Lower lobe of right lung (tissue), 2 donors: ENCODE data around the gene C2orf92. TPM values are rescaled to one million over a fixed set of nuclear protein-coding genes. Genes with fewer than 3 reads are reported as not detected.

Experiments used
- ATAC-seq, 2 donors: fragments of 200-7000 bp; cut with Tn5 transposase; one replicate each; pipeline ENCODE4 v1.9.1; 2020 to 2022; ENCODE audit warnings: mild to moderate bottlenecking in 2 of 2, moderate library complexity in 2 of 2
- DNase-seq: peaks from one replicate; pipeline ENCODE4 v3.0.0-alpha.2; 2020
- H3K27ac ChIP-seq: fragments of 200-600 bp; one replicate; pipeline ENCODE4 v1.8.0; 2022
- H3K27me3 ChIP-seq: fragments of 200-600 bp; one replicate; pipeline ENCODE4 v1.8.0; 2022; ENCODE audit warnings: low read depth
- H3K36me3 ChIP-seq: fragments of 200-600 bp; one replicate; pipeline ENCODE4 v1.8.0; 2022; ENCODE audit warnings: mild to moderate bottlenecking
- H3K4me1 ChIP-seq: fragments of 200-600 bp; one replicate; pipeline ENCODE4 v1.8.0; 2022
- H3K4me3 ChIP-seq: fragments of 200-600 bp; one replicate; pipeline ENCODE4 v1.8.0; 2022; ENCODE audit warnings: mild to moderate bottlenecking
- H3K9me3 ChIP-seq: fragments of 200-600 bp; one replicate; pipeline ENCODE4 v1.8.0; 2022
- CTCF ChIP-seq: fragments of 200-600 bp; IDR thresholded peaks from one replicate; pipeline ENCODE4 v1.8.0; 2022; ENCODE audit warnings: antibody characterized with exemption, mild to moderate bottlenecking
- intact Hi-C: fragments of 100-400 bp; cut with DNase I; formaldehyde crosslinking; loops from one replicate; pipeline ENCODE4 v1.11.0; 2022
- total RNA-seq: library from RNA; stranded (reverse); fragmentation: NEBNext Ultra II Directional; extraction: Animal tissue kit (Norgen Biotek cat#: 25700); gene quantifications from one replicate; pipeline ENCODE4 v1.2.1, GENCODE V29; 2021
- donor health status: DM: no; HTN: yes; CAD: no; lungs with severe emphysema.

C2orf92 gene
- total RNA-seq, 1 donor from 2014 or later = 15.1 TPM

GRCh38 chr2:97654309-97654708 is 15.2 kb upstream of the C2orf92 start:
- DNase-seq (no peak), ATAC-seq (no peak)
- H3K9me3 ChIP-seq = no peaks in the 10 kb centered on the region
- H3K4me1 ChIP-seq = no peaks in the 10 kb centered on the region
- no peak overlapping the region for H3K27ac ChIP-seq
- no peak overlapping the region for H3K4me3 ChIP-seq
- intact Hi-C loops = no loop called here
- H3K36me3 ChIP-seq = peaks cover 56% of the 10 kb centered on the region
- H3K27me3 ChIP-seq = no peaks in the 10 kb centered on the region
- no peak for TF ChIP-seq CTCF

GRCh38 chr2:97654791-97655190 is 14.7 kb upstream of the C2orf92 start:
- no peak overlapping the region for H3K27ac ChIP-seq
- intact Hi-C loops = no loop called here
- no peak for TF ChIP-seq CTCF
- peaks cover 54% of the 10 kb centered on the region for H3K36me3 ChIP-seq
- H3K4me3 ChIP-seq = no peak overlapping the region
- no peaks in the 10 kb centered on the region for H3K27me3 ChIP-seq
- no peak for ATAC-seq
- H3K4me1 ChIP-seq = no peaks in the 10 kb centered on the region
- no peaks in the 10 kb centered on the region for H3K9me3 ChIP-seq
- DNase-seq = no peak

- Histone ChIP-seq H3K27ac (no peak overlapping the region), H3K9me3 (no peaks in the 10 kb centered on the region), H3K36me3 (peaks cover 50% of the 10 kb centered on the region), H3K4me1 (peaks cover 6% of the 10 kb centered on the region), H3K4me3 (no peak overlapping the region), H3K27me3 (no peaks in the 10 kb centered on the region)
- intact Hi-C loops = no loop called here
- DNase-seq = no peak
- no peak for TF ChIP-seq CTCF
- no peak for ATAC-seq
These were observed 13.3 kb upstream of the C2orf92 start for GRCh38 chr2:97656129-97656755.

GRCh38 chr2:97656905-97657587 is 12.5 kb upstream of the C2orf92 start:
- no peaks in the 10 kb centered on the region for H3K27me3 ChIP-seq
- ATAC-seq (no peak), DNase-seq (no peak)
- no peak overlapping the region for H3K27ac ChIP-seq
- intact Hi-C loops = no loop called here
- no peaks in the 10 kb centered on the region for H3K9me3 ChIP-seq
- H3K36me3 ChIP-seq = peaks cover 50% of the 10 kb centered on the region
- H3K4me1 ChIP-seq = peaks cover 14% of the 10 kb centered on the region
- no peak for TF ChIP-seq CTCF
- H3K4me3 ChIP-seq = no peak overlapping the region

GRCh38 chr2:97657986-97658690 is 11.4 kb upstream of the C2orf92 start:
- ATAC-seq (no peak), DNase-seq (no peak)
- no peaks in the 10 kb centered on the region for H3K9me3 ChIP-seq
- intact Hi-C loops = no loop called here
- H3K27me3 ChIP-seq = no peaks in the 10 kb centered on the region
- peaks cover 50% of the 10 kb centered on the region for H3K36me3 ChIP-seq
- H3K4me3 ChIP-seq = no peak overlapping the region
- H3K27ac ChIP-seq = no peak overlapping the region
- peaks cover 25% of the 10 kb centered on the region for H3K4me1 ChIP-seq
- no peak for TF ChIP-seq CTCF
